GM21390 (cell line): ENCODE measurements around the gene KLHL29.

Experiments
- ATAC-seq: cut with Tn5 transposase; IDR thresholded peaks from one replicate; pipeline ENCODE4 v1.9.1; 2021; ENCODE audit not compliant: unreplicated experiment

The KLHL29 gene

DNA sequence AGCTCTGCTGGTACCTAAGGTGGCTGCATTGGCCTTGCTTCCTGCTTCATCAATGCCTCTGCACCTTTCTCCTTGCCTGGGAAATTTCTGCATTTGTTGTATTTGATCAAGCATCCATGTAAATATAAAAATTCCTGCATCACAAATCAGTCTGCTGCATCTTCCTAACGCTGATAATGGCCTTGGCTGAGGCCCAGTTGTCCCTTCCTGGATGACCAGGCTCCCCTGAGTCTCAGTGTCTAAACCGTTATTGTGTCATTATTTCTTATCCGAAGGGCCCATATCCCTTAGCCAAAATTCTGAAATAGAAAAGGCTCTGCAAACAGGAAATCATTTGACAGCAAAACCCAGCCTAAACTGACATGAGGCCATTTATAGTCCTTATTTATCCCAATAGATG, 62.4 kb downstream of the KLHL29 start:
- ATAC-seq = no peak

DNA sequence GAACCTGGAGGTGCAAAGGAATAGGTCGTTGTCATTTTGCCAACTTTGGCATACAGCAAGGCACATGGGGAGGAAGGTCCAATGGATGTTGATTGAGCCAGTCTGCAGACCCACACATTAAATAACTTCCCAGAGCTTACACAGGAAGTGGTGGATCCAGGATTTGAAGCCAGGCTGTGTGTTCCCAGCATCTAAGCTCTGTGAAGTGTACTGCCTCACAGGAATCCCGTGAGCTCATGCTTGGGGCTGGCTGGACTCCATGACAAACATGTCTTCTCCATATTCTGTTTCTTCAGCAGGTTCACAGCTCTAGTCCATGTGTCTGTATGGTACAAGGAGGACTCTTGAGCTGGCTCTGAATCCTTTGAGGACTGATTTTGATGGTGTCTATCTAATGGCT, 63.9 kb downstream of the KLHL29 start:
- ATAC-seq = no peak

DNA sequence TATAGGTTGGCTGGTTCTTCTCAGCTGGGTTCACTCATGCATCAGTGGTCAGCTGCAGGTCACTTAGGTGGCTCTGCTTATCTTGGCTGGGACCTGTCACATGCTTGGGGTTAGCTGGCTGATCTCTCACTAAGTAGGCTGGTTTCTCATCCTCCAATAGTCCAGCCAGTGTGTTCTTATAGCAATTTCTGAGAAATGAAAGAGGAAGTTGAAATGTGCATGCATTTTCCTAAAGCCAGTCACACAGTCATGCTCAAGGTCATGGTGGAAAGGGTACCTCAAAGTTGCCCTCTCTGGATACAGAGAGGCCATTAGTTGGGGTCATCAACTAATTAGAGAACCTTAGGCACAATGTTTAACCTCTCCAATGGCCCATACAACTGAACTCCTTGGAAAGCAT, 64.4 kb downstream of the KLHL29 start:
- ATAC-seq = peak; percentile 82

DNA sequence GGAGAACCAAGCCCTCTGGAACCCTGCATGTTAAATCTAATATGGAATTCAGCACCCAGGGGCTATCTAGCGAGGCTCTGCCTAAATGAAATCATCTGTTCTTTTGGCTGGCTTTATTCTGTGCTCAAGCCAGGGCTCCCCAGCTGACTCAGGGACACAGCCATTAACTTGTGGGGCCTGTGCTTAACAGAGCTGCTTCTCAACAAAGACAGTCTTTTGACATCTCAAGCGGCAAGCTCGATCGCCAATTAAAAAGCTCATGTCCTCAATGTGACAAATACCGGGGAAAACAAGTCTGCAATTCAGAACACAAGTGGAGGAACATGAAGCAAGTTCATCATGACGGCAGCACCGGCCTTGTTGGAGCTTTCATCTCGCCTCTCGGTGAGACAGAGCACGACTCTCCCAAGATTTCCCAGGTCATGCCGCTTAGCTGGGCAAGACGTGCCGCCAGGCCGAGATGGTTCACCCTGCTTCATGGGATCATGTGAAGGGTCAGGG, 64.9 kb downstream of the KLHL29 start:
- ATAC-seq = no peak

- ATAC-seq = no peak
Observed at GRCh38 chr2:23452372-23452771, 67.4 kb downstream of the KLHL29 start.

GRCh38 chr2:23452853-23453420, 68.0 kb downstream of the KLHL29 start:
- peak; percentile 50 for ATAC-seq

DNA sequence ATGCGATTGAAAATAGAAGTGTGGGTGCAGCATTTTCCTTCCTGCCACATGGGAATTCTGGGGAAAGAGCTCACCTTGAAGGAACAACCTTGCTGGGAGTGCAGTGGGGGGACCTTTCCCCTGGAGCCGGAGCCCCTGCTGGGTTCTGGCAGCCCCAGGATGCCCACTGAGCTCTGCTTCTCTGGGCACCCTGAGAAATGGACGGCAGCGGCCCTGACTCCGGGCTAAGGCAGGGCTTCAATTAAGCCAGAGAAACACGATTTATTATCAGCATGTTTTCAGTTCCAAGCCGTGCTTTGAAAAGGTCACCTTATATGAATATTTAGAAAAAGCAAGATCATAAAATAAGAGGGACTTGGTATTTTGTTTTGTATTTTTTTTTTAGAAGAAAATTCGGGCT, 68.5 kb downstream of the KLHL29 start:
- no peak for ATAC-seq

DNA sequence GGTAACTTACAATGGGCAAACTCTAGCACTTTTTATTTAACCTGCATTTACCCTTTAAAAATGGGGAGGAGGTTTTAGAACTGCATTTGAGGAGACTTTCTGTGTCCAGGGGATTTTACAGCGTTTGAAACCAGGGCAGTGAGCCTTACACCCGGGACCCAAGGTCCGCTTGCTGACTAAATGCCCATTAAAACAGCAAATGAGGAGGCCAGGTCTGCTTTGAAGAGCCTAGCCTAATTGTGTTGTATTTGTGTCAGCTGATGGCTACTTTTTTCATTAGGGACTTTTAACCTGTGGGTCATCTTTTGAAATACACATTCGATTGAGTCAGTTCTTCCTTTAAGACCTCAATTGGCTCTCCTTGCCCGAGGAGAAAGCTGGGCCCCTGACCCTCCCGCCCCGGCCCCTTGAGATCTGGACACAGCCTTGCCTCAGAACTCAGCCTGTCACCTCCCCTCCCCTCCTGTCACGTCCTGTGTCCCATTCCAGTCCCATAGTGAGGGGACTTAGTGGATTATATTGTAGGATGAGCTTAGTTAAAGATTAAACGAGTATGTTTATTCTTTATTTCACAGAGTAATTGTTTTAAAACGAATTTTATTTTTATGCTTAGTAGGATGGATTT, 69.0 kb downstream of the KLHL29 start:
- no peak for ATAC-seq

- no peak for ATAC-seq
Observed at GRCh38 chr2:23454501-23455120, 69.6 kb downstream of the KLHL29 start.

DNA sequence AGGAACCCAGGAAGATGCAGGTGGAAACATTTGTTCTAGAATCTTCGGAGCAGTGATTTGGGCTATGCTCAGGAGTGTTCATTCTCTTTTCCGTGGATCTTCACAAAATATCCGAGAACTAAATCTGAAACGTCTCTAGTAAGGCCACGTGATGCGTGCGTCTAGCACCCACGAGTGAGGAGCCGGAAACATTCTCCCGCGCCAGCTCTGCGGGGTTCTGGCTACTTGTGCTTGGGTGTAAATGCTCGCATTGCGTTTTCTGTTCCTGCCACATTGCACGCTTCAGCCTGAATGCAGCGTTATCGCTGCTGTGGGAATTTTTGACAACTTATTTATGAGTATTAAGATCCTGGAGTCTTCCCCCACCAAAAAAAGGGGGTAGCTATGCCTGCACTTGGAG, 71.4 kb downstream of the KLHL29 start:
- ATAC-seq = no peak

DNA sequence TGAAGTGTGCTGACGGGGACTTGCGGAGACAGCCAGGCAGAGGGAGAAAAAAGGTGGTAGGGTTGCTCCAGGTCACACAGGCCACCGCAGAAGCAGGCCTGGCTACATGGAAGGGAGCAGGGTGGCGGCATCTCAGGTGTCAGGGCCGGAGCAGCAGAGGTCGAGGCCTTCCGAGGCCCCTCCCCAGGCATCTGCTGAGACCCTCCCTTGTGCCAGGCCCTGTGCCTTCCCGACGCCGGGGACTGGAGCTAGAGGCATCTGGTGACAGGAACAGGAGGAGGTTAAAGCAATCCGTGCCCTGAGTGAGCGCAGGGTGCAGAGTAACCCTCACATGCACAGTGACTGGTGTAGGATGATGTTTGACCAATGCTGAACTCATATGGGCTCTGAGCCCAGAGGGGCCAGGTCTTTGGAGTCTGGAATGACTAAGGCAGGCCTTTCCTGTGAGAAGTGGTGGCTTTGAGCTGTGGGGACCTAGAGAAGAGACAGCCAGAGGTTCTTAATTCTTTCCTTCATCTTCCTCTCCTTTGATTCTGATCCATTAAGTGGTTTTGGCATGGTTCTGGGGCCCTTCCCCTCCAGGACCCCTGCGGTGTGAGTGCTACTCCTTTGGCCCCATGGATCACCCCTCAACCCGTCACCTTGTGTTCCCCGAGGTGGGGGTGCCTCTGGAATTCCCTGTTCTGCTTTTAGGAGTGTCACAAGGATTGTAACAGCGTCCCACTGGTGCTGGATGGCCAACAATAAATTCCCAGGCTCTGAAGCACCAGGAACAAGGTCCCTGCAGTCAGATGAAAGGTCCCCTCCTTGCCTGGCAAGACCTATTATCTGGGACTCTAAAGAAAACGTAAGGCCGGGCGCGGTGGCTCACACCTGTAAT, 72.1 kb downstream of the KLHL29 start:
- no peak for ATAC-seq

GRCh38 chr2:23457990-23458682, 73.2 kb downstream of the KLHL29 start:
- no peak for ATAC-seq

- ATAC-seq = no peak
Observed at GRCh38 chr2:23459032-23459431, 74.1 kb downstream of the KLHL29 start.

DNA sequence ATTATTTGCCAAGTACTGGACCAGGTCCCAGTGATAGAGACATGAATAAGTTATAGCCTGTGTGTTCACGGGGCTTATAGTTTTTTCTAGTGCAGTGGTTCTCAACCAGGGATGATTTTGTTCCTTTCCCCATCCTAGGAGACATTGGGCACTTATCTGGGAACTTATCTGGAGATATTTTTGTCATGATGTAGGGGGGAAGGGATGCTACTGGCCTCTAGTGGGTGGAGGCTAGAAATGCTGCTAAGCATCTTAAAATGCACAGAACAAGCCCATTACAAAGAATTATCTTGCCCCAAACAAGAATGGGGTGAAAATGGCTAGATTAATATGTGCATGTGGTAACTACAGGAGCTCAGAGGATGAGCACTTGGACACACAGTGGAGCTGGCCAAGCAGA, 75.2 kb downstream of the KLHL29 start:
- ATAC-seq = peak; percentile 64

DNA sequence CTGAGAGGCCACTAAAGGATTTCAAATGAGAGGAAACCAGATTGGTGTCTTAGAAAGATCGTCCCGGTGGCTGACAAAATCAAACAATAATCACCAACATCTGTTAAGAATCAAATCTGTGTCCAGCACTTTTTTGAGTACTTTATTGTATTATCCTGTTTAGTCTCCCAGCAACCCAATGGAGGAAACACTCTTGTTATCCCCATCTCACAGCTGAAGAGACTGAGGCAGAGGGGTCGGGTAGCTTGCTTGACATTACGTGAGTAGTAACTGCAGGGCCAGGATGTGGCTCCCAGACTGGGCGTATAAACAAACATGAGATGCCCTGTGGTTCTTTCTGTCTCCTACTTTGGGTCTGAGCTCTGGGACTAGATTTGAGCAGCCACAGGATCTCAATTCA, 76.0 kb downstream of the KLHL29 start:
- no peak for ATAC-seq

GRCh38 chr2:23464156-23464555, 79.2 kb downstream of the KLHL29 start:
- no peak for ATAC-seq

- ATAC-seq = no peak
Observed at GRCh38 chr2:23464905-23465537, 80.0 kb downstream of the KLHL29 start.

GRCh38 chr2:23465936-23466335, 81.0 kb downstream of the KLHL29 start:
- ATAC-seq = no peak

- no peak for ATAC-seq
Observed at GRCh38 chr2:23467618-23468017, 82.6 kb downstream of the KLHL29 start.

DNA sequence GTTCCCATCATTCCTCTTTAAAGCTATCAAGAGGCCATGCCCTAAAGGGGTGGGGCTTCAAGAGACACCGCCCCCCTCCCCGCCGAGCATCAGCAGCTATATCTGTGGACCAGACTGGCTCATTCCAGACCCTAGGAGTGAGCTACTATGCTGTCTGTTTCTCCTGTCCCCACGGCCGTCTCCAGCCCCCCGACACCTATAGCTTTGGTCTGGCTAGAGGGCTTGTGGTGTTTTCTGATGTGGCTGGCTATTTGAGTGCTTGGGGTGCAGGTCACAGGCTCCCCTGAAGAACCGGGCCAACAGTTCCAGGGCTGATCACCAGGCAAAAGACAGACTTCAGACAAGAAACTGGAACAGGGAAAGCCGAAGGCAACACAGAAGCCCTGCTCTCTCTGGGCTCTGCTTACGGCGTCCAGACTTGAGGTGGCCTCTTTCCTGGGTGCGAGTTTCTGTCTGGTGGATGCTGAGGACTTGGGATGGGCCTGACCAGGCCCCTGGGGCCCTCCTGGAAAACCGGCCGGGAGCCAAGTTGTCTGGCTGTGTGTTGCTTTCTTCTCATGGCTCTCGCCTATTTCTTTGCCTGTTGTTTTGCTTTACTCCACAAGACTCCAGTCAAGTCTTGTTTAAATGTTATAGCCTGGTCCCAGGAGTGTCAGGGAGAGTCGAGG, 83.6 kb downstream of the KLHL29 start:
- no peak for ATAC-seq
